D721Med (cell line): ENCODE measurements around the gene SLCO3A1.

Experiments
- DNase-seq: peaks from one replicate; pipeline ENCODE4 v3.0.0; 2011; ENCODE audit warnings: low spot score; ENCODE audit not compliant: insufficient read length
- FAIRE-seq: peaks from 2 replicates; lab custom pipeline; 2011; peaks lifted over from hg19 to GRCh38; lab: Jason Lieb, UNC
- TF ChIP-seq, protein P1 (sequence below): IDR thresholded peaks from 2 replicates; pipeline ENCODE4 v1.5.1; 2012; ENCODE audit warnings: mild to moderate bottlenecking, control low read depth; ENCODE audit not compliant: insufficient read depth; ENCODE audit errors: missing control alignments

The SLCO3A1 gene

DNA sequence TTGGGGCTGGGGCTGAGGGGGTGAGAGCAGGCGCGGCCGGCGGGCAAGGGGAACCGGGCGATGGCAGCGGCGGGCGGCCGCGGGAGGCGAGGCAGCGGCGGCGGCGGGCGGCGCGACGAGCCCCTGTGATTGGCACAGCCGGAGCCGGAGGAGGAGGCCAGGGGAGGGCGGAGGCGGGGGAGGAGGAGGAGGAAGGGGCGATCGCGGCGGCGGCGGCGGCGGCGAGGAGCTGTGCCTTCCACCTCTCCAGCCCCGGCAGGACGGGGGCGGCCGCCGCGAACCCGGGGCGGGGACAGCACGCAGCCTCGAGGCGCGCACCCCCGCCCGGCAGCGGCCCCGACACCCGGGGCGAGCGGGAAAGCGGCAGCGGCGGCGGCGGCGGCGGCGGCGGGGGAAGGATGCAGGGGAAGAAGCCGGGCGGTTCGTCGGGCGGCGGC, at the start of gene SLCO3A1:
Gene SLCO3A1, plus strand, starts transcription at position 198 of the 437 bp plus-strand sequence.
- TF ChIP-seq, protein P1, sequence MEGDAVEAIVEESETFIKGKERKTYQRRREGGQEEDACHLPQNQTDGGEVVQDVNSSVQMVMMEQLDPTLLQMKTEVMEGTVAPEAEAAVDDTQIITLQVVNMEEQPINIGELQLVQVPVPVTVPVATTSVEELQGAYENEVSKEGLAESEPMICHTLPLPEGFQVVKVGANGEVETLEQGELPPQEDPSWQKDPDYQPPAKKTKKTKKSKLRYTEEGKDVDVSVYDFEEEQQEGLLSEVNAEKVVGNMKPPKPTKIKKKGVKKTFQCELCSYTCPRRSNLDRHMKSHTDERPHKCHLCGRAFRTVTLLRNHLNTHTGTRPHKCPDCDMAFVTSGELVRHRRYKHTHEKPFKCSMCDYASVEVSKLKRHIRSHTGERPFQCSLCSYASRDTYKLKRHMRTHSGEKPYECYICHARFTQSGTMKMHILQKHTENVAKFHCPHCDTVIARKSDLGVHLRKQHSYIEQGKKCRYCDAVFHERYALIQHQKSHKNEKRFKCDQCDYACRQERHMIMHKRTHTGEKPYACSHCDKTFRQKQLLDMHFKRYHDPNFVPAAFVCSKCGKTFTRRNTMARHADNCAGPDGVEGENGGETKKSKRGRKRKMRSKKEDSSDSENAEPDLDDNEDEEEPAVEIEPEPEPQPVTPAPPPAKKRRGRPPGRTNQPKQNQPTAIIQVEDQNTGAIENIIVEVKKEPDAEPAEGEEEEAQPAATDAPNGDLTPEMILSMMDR, result no peak
- peak; percentile 40 for DNase-seq
- no peak for FAIRE-seq

- DNase-seq (no peak), FAIRE-seq (no peak)
- TF ChIP-seq, protein P1, result no peak
These were observed 46.4 kb upstream of the SLCO3A1 start for GRCh38 chr15:91807122-91807521.

GRCh38 chr15:91813924-91814323, 39.6 kb upstream of the SLCO3A1 start:
- no peak for FAIRE-seq
- no peak for DNase-seq
- TF ChIP-seq, protein P1, result no peak

DNA sequence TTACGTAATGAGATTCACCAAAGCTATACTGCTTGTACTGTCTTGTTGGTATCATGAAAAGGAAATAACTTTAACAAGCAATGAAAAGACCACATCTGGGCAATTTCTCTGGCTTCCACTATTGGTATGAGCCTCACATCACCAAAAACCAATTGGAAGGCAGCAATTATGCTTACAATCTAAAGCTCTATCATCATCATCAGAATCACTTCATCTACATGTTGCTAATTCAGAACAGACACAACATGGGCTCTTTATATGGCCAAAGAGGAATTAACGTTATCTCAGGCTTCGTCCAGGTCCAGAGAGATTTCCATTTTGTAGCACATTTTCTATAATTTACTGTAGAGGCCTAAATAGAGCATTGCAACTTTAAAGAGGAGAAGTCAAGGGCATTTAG, 36.6 kb upstream of the SLCO3A1 start:
- FAIRE-seq (no peak), DNase-seq (no peak)
- TF ChIP-seq, protein P1, result no peak

DNA sequence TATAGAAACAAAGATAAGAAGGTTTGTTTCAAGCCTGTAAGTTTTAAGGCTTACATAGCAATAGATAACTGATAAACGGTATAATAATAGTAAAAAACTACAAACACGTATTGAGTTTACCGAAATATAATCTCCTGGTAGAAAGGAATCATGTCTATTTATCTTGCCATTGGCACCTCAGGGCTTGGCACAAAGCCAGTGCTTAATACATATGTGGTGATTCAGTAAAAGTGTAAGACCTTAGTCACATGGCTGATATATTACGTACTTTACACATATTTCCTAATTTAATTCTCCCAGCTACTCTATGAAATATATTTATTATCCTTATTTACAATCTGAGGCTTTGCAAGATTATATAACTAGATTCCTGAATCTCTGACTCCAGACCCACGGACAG, 32.0 kb upstream of the SLCO3A1 start:
- no peak for DNase-seq
- no peak for FAIRE-seq
- TF ChIP-seq, protein P1, result no peak

GRCh38 chr15:91824256-91824655, 29.3 kb upstream of the SLCO3A1 start:
- no peak for DNase-seq
- FAIRE-seq, result no peak
- TF ChIP-seq, protein P1, result no peak

DNA sequence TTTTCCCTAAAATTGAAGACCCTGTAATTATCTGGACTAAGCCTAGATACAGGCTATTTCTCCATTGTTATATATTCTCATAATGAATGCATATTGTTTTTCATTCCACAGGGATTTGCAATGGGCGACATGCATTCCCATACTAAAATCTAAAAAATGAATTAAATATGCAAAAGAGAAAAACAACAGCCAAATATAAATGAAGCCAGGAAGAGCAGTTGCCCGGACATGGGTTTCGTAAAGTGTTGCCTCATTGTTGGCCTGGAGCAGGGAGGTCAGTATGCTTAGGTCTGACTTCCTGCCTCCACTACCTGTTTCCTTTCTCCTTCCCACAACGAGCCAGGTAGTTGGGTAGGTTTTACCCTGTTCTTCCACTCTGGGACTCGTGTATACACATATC, 27.1 kb upstream of the SLCO3A1 start:
- DNase-seq (no peak), FAIRE-seq (no peak)
- TF ChIP-seq, protein P1, result no peak
